T47D (cell line): ENCODE data around the gene CABCOCO1.

Experiments
- DNase-seq, 2 experiments: peaks; one replicate each; pipeline versions ENCODE4 v3.0.0 to v3.0.0-alpha.2; 2011 to 2012; ENCODE audit warnings: low read depth in 1 of 2, low spot score in 1 of 2
- JUND ChIP-seq: IDR thresholded peaks from 2 replicates; pipeline ENCODE4 v1.6.1; 2012; ENCODE audit warnings: low read depth
- in situ Hi-C: cut with HindIII; loops from 2 replicates; pipeline ENCODE4 v1.10.0; 2016; ENCODE audit warnings: low sequenced_read_pairs, low pct_unique_long_range_greater_than_20kb

Gene CABCOCO1

DNA sequence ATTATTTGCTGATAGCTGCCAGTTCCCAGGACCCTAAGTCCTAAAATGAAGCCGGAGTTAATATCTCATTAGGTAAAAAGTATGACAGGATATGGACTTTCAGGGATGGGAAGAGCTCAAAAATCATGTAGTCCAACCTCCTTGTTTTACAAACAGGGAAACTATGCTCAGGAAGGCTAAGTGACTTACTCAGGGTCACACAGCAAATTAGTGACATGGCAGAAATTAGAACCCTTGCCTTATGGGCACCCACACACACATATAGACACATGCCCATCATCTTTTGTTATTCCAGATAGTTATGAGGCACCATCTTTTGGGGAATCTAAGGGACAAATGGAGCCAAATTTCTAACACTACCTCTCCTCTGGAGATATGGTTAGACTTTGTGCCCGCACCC, 147.5 kb downstream of the CABCOCO1 start:
- in situ Hi-C loops, result no loop called here
- no peak for TF ChIP-seq JUND

GRCh38 chr10:61812052-61812721, 149.5 kb downstream of the CABCOCO1 start:
- in situ Hi-C loops, result no loop called here
- no peak for DNase-seq
- no peak for TF ChIP-seq JUND

More for the DNA sequence above, 147.5 kb downstream of the CABCOCO1 start:
- DNase-seq, result no peak

DNA sequence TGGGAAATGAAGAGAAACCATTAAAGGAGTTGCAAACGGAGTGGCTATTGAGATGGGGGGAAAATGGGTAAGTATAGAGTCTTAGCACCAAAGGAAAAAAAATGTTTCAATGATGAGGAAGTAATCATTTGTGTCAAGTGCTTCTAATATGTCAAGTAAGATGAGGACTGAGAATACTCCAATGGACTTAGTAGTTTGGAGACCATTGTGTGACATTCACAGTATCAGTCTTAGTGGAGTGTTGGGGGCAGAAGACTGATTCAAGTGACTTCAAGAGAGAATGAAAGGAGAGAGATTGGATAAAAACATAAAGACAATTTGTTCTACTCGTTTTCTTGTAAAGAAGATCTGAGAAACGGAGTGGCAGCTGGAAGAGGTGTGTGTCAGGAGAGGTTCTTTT, 150.2 kb downstream of the CABCOCO1 start:
- TF ChIP-seq JUND, result no peak
- no peak for DNase-seq
- in situ Hi-C loops, result no loop called here

DNA sequence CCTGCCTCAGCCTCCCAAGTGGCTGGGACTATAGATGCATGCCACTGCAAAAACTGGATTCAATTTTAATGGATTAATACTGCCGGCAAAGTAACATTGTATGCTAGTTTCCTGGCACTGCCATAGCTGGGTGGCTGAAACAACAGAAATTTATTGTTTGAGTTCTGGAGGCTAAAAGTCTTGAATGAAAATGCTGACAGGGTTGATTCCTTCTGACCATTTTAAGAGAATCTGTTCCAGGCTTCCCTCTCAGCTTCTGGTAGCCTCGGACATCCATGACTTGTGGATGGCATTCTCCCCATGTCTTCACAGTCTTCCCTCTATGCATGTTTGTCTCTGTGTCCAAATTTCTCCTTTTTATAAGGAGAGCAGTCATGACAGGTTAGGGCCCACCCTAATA, 151.4 kb downstream of the CABCOCO1 start:
- in situ Hi-C loops, result no loop called here
- DNase-seq, result no peak
- TF ChIP-seq JUND, result no peak

DNA sequence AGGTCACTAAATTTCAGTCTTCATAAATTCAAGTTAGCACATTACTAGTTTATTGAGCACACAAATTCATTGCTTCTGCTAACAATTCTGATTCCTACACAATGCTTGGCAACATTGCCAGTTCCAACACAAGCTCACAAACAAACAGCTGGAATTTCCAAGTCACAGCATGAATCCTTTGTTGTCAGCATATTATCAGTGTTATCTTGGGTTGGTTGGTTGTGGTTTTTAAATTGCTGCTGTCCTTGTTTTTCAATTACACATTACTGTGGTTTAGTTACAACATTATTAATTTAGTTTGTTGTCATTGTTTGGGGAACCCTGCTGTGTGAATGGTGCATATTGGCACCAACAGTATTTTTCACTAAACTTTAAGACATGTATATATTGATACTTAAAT, 152.8 kb downstream of the CABCOCO1 start:
- no peak for TF ChIP-seq JUND
- DNase-seq, result peak in 1 of 2 experiments; percentile 25
- in situ Hi-C loops, result no loop called here
